HEK293T (cell line): ENCODE results near the gene TNXB.
A peak's percentile ranks its signal among the peaks of the same experiment; 100 is the strongest.

ENCODE experiments used
- CTCF ChIA-PET: fragments of 350-600 bp; formaldehyde crosslinking; extraction: SDS; loops from one replicate; lab custom pipeline; 2021; ENCODE audit warnings: antibody characterized with exemption, inconsistent platforms; lab: Yijun Ruan, JAX
- POLR2A ChIA-PET: fragments of 350-600 bp; formaldehyde crosslinking; extraction: SDS; loops from one replicate; lab custom pipeline; 2020; ENCODE audit warnings: antibody characterized with exemption, inconsistent platforms; lab: Yijun Ruan, JAX
- DNase-seq: peaks from one replicate; pipeline ENCODE4 v3.0.0; 2012; ENCODE audit warnings: mixed read lengths; ENCODE audit errors: extremely low spot score
- ARNT ChIP-seq: fragments of 450-650 bp; IDR thresholded peaks from 2 replicates; pipeline ENCODE4 v1.6.1; 2017; ENCODE audit warnings: mild to moderate bottlenecking
- BHLHE40 ChIP-seq: fragments of 450-650 bp; IDR thresholded peaks from 2 replicates; pipeline ENCODE4 v1.6.1; 2016; ENCODE audit warnings: mild to moderate bottlenecking, moderate library complexity, borderline replicate concordance
- CTBP1 ChIP-seq: fragments of 450-650 bp; IDR thresholded peaks from 2 replicates; pipeline ENCODE4 v1.6.1; 2016; ENCODE audit warnings: borderline replicate concordance
- ELF4 ChIP-seq: fragments of 450-650 bp; IDR thresholded peaks from 2 replicates; pipeline ENCODE4 v1.6.1; 2017; ENCODE audit warnings: antibody characterized with exemption
- FOXA1 ChIP-seq: fragments of 450-650 bp; IDR thresholded peaks from 2 replicates; pipeline ENCODE4 v1.6.1; 2016; ENCODE audit warnings: mild to moderate bottlenecking
- FOXK2 ChIP-seq: fragments of 450-650 bp; IDR thresholded peaks from 2 replicates; pipeline ENCODE4 v1.6.1; 2016; ENCODE audit warnings: mild to moderate bottlenecking
- FOXM1 ChIP-seq: fragments of 450-650 bp; IDR thresholded peaks from 2 replicates; pipeline ENCODE4 v1.6.1; 2017; ENCODE audit warnings: mild to moderate bottlenecking, borderline replicate concordance
- HDGF ChIP-seq: fragments of 450-650 bp; IDR thresholded peaks from 2 replicates; pipeline ENCODE4 v1.6.1; 2017; ENCODE audit warnings: antibody characterized with exemption, borderline replicate concordance
- L3MBTL2 ChIP-seq: fragments of 450-650 bp; conservative IDR thresholded peaks from 2 replicates; pipeline ENCODE4 v1.6.1; 2016; ENCODE audit warnings: mild to moderate bottlenecking
- LEF1 ChIP-seq: fragments of 450-650 bp; IDR thresholded peaks from 2 replicates; pipeline ENCODE4 v1.6.1; 2017; ENCODE audit warnings: mild to moderate bottlenecking, borderline replicate concordance
- NFRKB ChIP-seq: fragments of 450-650 bp; IDR thresholded peaks from 2 replicates; pipeline ENCODE4 v1.6.1; 2016; ENCODE audit warnings: mild to moderate bottlenecking, moderate library complexity
- SP1 ChIP-seq: fragments of 450-650 bp; IDR thresholded peaks from 2 replicates; pipeline ENCODE4 v1.6.1; 2017
- SUZ12 ChIP-seq: fragments of 450-650 bp; IDR thresholded peaks from 2 replicates; pipeline ENCODE4 v1.6.1; 2016; ENCODE audit warnings: mild to moderate bottlenecking
- TARDBP ChIP-seq: fragments of 450-650 bp; IDR thresholded peaks from 2 replicates; pipeline ENCODE4 v1.6.1; 2016
- ZNF384 ChIP-seq: fragments of 450-650 bp; IDR thresholded peaks from 2 replicates; pipeline ENCODE4 v1.6.1; 2016
- TF ChIP-seq, protein P1 (sequence below): fragments of 450-650 bp; IDR thresholded peaks from 2 replicates; pipeline ENCODE4 v1.6.1; 2016

The TNXB gene

DNA sequence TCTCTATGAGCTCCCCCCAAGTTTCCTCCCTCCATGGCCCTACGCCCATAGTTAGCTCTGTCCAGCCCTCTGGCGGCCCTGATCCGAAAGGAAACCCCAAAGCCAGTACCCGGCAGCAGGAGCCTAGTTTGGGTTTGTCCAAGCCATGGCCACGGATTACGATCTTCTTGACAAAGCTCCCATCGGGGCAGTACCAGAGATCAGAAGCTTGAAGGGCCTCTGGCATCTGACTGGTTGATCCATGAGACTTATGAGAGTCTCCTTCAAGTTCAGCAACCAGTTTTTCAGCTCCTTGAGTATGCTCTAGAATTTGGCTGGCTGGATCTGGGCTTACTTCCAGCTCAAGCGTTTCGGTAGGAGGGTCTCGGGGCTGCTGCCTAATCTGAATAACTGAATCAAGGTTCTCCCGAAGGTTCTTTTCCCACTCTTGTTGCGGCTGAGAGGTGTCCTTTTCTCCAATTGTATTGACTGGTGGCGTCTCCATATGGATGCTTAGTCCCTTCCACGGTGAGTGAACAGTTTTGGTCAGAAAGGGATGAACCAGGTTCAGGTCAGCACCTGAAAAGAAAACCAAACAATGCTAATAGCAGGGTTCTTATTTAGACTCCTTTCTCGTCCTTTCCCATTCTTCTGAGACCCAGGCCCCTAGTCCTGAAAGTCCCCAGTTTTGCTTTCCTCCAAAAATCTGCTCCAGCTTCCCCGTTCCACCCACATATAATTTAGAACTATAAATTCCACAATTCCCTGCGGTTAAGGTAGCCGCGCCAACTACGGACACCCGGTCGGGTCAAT, 20.4 kb upstream of the TNXB start:
- DNase-seq: no peak
- TF ChIP-seq TARDBP (no peak), BHLHE40 (no peak), FOXM1 (no peak), SP1 (no peak), FOXK2 (no peak), ZNF384 (no peak), LEF1 (no peak), FOXA1 (no peak)
- TF ChIP-seq, protein P1, sequence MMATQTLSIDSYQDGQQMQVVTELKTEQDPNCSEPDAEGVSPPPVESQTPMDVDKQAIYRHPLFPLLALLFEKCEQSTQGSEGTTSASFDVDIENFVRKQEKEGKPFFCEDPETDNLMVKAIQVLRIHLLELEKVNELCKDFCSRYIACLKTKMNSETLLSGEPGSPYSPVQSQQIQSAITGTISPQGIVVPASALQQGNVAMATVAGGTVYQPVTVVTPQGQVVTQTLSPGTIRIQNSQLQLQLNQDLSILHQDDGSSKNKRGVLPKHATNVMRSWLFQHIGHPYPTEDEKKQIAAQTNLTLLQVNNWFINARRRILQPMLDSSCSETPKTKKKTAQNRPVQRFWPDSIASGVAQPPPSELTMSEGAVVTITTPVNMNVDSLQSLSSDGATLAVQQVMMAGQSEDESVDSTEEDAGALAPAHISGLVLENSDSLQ: no peak
- CTCF ChIA-PET: interaction anchor here (1.9 kb wide), 1 partner anchor 11 kb away, joined by 7 read pairs; no protein-coding TSS in a partner anchor
- POLR2A ChIA-PET: interaction anchor here (1.0 to 4.3 kb wide), 17 partner anchors 9 to 842 kb away, joined by 3 to 57 read pairs (median 8); partner anchors contain the start of genes AGPAT1, PBX2, PRRT1 and RNF5

DNA sequence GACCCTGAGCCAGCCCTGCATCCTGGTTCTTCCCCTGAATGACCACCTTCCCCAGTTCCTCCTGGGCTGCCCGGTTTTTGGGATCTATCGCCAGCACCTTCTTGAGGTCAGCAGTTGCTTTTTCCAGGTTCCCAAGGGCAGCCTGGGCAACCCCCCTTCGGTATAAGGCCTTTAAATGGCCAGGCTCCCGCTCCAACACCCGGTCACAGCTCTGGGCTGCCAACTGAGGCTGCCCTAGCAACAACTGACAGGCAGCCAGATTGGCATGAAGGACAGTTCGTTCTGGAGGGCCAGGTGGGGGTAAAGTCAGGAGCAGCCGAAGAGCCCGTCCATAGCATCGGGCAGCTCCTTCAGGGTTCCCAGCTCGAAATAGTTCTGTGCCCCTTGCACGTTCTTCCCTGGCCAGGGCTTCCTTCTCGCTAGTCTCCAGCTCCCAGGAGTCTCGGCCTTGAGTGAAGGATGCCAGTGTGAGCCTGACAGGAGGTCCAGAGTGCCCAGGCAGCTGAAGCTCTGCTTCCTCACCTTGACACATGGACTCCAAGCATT, 19.7 kb upstream of the TNXB start:
- ChIA-PET POLR2A (interaction anchor here (0.6 to 4.3 kb wide), 14 partner anchors 10 to 348 kb away, joined by 3 to 57 read pairs (median 8); partner anchors contain the start of genes AGPAT1, PBX2, PRRT1 and RNF5), CTCF (interaction anchor here (0.7 to 1.9 kb wide), 2 partner anchors 10 to 316 kb away, joined by 7 read pairs; no protein-coding TSS in a partner anchor)
- DNase-seq: no peak
- no peak for TF ChIP-seq TARDBP
- TF ChIP-seq FOXA1: no peak
- TF ChIP-seq SP1: no peak
- TF ChIP-seq SUZ12: no peak
- TF ChIP-seq LEF1: no peak
- no peak for TF ChIP-seq BHLHE40
- no peak for TF ChIP-seq NFRKB
- TF ChIP-seq, protein P1: no peak

DNA sequence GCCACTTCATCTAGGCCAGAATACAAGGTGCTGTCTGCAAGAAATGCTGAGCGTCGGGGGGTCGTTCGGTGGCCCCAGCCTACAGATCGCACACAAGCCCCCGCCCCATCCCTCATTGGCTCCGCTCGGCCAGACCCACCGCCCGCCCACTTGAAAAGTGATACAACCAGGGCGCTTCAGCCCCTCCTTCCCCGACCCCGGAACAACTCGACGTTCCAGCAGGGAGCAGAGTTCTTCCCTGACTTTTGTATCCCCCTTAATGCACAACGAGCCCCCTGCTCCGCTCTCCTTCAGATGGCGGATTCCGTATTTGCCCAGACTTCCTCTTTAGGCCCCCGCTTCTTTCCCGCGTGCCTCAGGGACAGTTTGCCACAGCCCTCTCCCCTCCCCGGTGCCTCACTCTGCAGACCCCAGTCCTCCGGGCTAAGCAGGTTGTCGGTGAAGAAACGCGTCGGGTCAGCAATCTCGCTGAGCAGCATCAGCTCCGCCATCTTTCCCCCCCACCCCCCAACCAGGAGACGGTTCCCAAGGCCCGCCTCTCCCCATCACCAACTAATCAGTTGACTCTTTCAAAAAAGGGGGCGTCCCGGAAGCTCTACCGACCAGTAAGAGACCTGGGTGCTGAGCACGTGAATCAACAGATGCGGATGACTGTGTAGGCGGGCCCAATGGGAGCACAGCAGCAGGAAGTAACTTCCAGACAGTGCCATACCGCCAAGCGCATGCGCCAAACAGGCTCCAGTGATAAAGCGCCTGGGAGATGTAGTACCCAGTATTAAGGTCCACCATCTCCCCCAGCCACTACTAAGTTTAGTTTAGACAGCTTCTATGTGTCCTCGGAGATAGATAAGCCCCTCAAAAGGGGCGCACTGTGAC, 18.8 kb upstream of the TNXB start, which contains the start of gene ATF6B:
ATF6B (minus strand) TSS at position 530 of the 876 bp plus-strand sequence; CDS start at position 491, 39 bp downstream.
- POLR2A ChIA-PET: interaction anchor here (0.6 to 4.3 kb wide), 12 partner anchors 10 to 469 kb away, joined by 3 to 57 read pairs (median 6); partner anchors contain the start of genes AGPAT1, PBX2, PRRT1 and TNXB
- TF ChIP-seq FOXM1 (no peak), SP1 (no peak), L3MBTL2 (peak; percentile 39), FOXA1 (no peak), ZNF384 (no peak), HDGF (no peak), ELF4 (peak; percentile 51), NFRKB (no peak), ARNT (no peak), FOXK2 (no peak), SUZ12 (no peak), TARDBP (no peak), BHLHE40 (no peak)
- TF ChIP-seq, protein P1: no peak
- CTCF ChIA-PET: interaction anchor here (0.7 to 1.6 kb wide), 3 partner anchors 9 to 315 kb away, joined by 5 to 9 read pairs (median 7); no protein-coding TSS in a partner anchor

DNA sequence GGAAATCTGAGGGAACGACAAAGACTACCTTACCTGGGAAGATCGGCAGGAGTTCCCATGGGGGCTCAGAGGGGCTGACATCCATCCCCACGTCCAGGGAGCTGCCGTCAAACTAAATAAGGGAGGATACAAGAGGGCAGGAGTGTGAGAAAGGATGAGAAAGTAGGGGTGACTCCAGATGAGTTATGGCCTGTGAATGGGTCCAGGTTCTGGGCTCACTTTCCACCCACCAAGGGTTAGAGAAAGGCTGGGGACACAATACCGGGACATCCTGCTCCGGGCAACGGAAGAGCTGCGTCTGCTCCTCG, 18.2 kb upstream of the TNXB start:
- ChIA-PET CTCF (interaction anchor here (0.7 to 1.6 kb wide), 2 partner anchors 9 to 10 kb away, joined by 5 to 9 read pairs; no protein-coding TSS in a partner anchor), POLR2A (interaction anchor here (1.0 to 4.3 kb wide), 5 partner anchors 10 to 63 kb away, joined by 4 to 57 read pairs (median 9); partner anchors contain the start of genes AGPAT1, PBX2 and PRRT1)
- DNase-seq: no peak
- TF ChIP-seq, protein P1: no peak
- TF ChIP-seq BHLHE40 (no peak), ELF4 (no peak), CTBP1 (no peak), FOXA1 (no peak), FOXM1 (no peak), NFRKB (no peak), LEF1 (no peak), TARDBP (no peak)

More for the DNA sequence above, 18.8 kb upstream of the TNXB start, which contains the start of gene ATF6B:
- DNase-seq: peak; percentile 97

DNA sequence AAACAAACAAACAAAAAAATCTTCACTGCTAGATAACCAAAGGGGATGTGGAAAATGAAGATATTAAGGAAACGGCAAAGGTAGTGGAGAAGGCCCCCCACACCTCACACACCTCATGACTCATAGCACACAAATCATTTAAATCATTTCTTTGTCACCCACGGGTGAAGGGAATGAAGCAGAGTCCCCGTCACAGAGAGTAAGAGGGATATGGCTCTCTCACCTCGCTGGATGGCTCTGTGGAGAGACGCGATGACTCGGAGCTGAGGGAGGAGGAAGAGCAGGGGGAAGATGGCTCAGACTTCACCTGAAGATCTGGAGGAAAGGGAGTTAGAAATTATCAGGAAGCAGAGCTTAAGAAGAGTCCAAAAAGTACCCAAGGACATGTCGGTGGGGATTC, 17.7 kb upstream of the TNXB start:
- ChIA-PET CTCF (interaction anchor here (0.7 to 1.6 kb wide), 2 partner anchors 8 to 9 kb away, joined by 5 to 9 read pairs; no protein-coding TSS in a partner anchor), POLR2A (interaction anchor here (4.3 kb wide), 1 partner anchor 26 kb away, joined by 57 read pairs; the partner anchor contains the start of gene PRRT1)
- TF ChIP-seq LEF1 (no peak), FOXA1 (no peak), SP1 (no peak), ARNT (no peak), FOXM1 (no peak)
- DNase-seq: no peak
